Bronchial epithelial cell (primary cell): ENCODE results near the gene RBM47. TPM values are rescaled to one million over a fixed set of nuclear protein-coding genes. Genes with fewer than 3 reads are reported as not detected.

ENCODE experiments used
- DNase-seq: peaks from one replicate; pipeline ENCODE4 v3.0.0-alpha.2; 2010; ENCODE audit warnings: low read depth
- FAIRE-seq: peaks from 2 replicates; lab custom pipeline; 2011; peaks lifted over from hg19 to GRCh38; lab: Jason Lieb, UNC
- H3K27me3 ChIP-seq: 2 replicates; pipeline ENCODE4 v1.5.1; 2011; ENCODE audit warnings: low read length; ENCODE audit not compliant: control insufficient read depth, insufficient read depth
- H3K36me3 ChIP-seq: 2 replicates; pipeline ENCODE4 v1.5.1; 2011; ENCODE audit warnings: low read length; ENCODE audit not compliant: control insufficient read depth, insufficient read depth
- H3K4me3 ChIP-seq: 2 replicates; pipeline ENCODE4 v1.5.1; 2011; ENCODE audit warnings: mild to moderate bottlenecking, low read depth, low read length, control low read depth
- total RNA-seq: library from RNA; depleted of rRNA; stranded (reverse); fragments of >200 nt; gene quantifications from 2 replicates; pipeline ENCODE4 v1.2.1, GENCODE V29; 2014
- TF ChIP-seq, protein P1 (sequence below): IDR thresholded peaks from 2 replicates; pipeline ENCODE4 v1.5.1; 2011; ENCODE audit warnings: mild to moderate bottlenecking, moderate library complexity, low read length, control low read depth, inconsistent platforms; ENCODE audit not compliant: insufficient read depth, severe bottlenecking

Gene RBM47
- total RNA-seq, 1 donor from 2014 or later: 35.0 TPM

DNA sequence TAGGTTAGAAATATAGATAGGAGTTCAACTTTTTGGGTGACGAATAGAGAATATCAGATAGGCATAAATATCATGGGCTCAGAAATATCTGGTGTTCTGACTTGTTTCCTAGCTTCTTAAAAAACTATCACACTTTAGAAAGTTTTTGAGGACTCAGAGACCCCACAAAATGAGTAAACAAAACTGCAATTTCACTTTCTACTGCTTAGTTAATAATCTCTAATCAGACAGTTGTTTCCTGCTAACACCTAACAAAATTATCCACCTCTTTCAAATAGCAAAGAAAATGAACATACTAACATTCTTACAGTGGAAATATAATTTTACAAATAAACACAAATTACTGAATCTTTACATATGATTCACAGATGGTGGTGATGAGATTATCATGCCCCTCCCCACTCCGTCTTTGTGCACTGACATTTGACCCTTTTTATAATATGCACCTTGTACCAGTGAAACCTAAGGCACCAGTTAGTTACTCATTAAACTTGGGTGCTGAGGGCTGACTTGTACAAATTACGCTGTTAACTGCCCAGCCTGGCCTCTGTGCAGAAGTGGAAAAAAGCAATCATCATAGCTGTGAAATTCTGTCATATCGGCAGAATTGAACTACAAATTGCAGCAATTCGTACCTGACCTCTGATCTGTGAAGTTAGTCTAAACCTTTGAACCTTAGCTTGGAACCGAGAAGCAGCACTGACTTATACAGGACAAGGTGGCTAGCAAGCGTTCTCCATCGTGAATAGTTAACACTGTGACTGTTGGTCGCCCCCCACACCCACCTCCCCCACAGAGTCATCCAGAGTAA is 155.9 kb downstream of the RBM47 start:
- no peak for FAIRE-seq
- DNase-seq: no peak
- no peak overlapping the region for H3K4me3 ChIP-seq
- no peaks in the 10 kb centered on the region for H3K27me3 ChIP-seq
- TF ChIP-seq, protein P1, sequence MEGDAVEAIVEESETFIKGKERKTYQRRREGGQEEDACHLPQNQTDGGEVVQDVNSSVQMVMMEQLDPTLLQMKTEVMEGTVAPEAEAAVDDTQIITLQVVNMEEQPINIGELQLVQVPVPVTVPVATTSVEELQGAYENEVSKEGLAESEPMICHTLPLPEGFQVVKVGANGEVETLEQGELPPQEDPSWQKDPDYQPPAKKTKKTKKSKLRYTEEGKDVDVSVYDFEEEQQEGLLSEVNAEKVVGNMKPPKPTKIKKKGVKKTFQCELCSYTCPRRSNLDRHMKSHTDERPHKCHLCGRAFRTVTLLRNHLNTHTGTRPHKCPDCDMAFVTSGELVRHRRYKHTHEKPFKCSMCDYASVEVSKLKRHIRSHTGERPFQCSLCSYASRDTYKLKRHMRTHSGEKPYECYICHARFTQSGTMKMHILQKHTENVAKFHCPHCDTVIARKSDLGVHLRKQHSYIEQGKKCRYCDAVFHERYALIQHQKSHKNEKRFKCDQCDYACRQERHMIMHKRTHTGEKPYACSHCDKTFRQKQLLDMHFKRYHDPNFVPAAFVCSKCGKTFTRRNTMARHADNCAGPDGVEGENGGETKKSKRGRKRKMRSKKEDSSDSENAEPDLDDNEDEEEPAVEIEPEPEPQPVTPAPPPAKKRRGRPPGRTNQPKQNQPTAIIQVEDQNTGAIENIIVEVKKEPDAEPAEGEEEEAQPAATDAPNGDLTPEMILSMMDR: no peak
- H3K36me3 ChIP-seq: no peaks in the 10 kb centered on the region

DNA sequence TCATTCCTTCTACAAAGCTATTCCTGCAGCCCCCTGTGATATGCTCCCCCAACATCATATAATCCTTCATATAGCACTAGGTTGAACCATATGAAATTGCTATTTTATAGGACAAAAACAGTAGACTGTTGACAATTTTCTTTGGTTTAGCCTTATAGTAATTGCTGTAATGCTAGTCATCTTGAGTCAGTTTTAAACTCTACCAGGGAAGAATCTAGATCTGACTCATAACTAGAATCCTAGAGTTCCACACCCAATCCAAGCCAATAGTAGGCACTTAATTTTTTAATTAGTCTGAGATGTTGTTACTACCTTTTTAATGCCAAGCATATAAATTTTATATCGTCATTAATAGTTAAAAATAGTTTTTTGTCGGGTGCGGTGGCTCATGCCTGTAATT is 157.7 kb downstream of the RBM47 start:
- no peak overlapping the region for H3K4me3 ChIP-seq
- TF ChIP-seq, protein P1: no peak
- no peaks in the 10 kb centered on the region for H3K36me3 ChIP-seq
- no peak for FAIRE-seq
- peak; percentile 68 for DNase-seq
- no peaks in the 10 kb centered on the region for H3K27me3 ChIP-seq

DNA sequence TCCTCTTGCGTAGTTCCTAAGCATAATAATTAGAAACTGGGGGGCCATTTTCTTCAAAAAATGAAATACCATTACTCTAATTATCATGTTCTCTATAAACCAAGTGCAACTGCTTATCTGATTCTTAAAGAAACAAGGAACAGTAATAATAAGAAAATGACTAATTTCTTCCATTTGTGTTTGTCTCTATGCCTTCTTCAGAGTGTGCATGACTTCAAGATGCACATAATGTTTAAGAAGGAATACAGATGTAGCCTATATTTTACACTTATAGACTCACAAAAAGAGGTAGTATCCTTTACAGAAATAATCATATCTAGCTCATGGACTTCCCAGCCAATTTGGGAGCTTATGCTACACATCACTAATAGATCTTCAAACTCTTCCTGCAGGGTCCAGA is 162.9 kb downstream of the RBM47 start:
- TF ChIP-seq, protein P1: no peak
- no peaks in the 10 kb centered on the region for H3K27me3 ChIP-seq
- no peak for DNase-seq
- FAIRE-seq: no peak
- peaks cover 3% of the 10 kb centered on the region for H3K36me3 ChIP-seq
- H3K4me3 ChIP-seq: no peak overlapping the region

DNA sequence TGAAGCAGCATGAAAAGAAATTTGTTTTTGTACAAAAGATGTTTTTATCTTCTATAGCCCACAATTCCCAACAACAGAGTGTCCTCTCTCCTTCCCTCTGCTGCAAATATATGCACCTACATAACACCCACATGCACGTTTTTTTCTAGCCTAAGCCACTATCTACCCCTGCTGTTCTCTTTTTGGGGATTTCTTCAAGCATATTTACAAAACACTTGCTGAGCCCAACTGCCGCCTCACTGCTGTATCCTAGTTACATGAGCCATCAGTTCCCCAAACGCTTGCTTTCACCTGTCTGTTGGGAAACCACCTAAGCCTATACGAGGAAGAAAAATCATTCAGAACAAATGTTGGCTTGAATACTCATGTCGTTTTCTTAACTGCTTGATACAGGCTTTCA is 167.3 kb downstream of the RBM47 start:
- DNase-seq (no peak), FAIRE-seq (no peak)
- TF ChIP-seq, protein P1: no peak
- Histone ChIP-seq H3K4me3 (no peak overlapping the region), H3K27me3 (no peaks in the 10 kb centered on the region), H3K36me3 (peaks cover 3% of the 10 kb centered on the region)

DNA sequence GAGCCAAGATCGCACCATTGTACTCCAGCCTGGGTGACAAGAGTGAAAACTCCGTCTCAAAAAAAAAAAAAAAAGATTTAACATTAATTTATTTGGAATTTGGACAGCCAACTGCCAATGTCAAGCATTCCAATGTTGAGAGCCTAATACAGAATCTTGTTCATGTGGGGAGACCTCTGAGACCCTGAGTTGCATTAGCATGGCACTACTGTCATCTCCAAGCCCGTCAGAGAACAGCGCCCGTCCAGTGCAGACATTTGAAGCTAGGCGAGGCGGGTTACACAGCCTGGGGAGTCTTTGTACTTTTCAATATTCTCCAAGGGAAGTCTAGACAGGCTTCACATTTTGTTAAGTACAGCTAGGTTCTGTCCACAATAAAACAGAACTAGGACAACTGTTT is 167.8 kb downstream of the RBM47 start:
- FAIRE-seq (no peak), DNase-seq (no peak)
- H3K4me3 ChIP-seq: no peak overlapping the region
- TF ChIP-seq, protein P1: no peak
- H3K27me3 ChIP-seq: no peaks in the 10 kb centered on the region
- peaks cover 3% of the 10 kb centered on the region for H3K36me3 ChIP-seq
